Neural cell (in vitro differentiated cells): Measurements from ENCODE around the gene HSF4.

Source experiments
- TF ChIP-seq, protein P1 (sequence below): fragments of 450-650 bp; IDR thresholded peaks from 2 replicates; pipeline ENCODE4 v1.5.1; 2014; ENCODE audit warnings: antibody characterized with exemption, mild to moderate bottlenecking, moderate library complexity; ENCODE audit not compliant: poor library complexity, severe bottlenecking
- TF ChIP-seq, protein P2 (sequence below): IDR thresholded peaks from 2 replicates; pipeline ENCODE4 v1.6.1; 2012; ENCODE audit warnings: borderline replicate concordance

- TF ChIP-seq, protein P1, sequence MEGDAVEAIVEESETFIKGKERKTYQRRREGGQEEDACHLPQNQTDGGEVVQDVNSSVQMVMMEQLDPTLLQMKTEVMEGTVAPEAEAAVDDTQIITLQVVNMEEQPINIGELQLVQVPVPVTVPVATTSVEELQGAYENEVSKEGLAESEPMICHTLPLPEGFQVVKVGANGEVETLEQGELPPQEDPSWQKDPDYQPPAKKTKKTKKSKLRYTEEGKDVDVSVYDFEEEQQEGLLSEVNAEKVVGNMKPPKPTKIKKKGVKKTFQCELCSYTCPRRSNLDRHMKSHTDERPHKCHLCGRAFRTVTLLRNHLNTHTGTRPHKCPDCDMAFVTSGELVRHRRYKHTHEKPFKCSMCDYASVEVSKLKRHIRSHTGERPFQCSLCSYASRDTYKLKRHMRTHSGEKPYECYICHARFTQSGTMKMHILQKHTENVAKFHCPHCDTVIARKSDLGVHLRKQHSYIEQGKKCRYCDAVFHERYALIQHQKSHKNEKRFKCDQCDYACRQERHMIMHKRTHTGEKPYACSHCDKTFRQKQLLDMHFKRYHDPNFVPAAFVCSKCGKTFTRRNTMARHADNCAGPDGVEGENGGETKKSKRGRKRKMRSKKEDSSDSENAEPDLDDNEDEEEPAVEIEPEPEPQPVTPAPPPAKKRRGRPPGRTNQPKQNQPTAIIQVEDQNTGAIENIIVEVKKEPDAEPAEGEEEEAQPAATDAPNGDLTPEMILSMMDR, result no peak
- TF ChIP-seq, protein P2, sequence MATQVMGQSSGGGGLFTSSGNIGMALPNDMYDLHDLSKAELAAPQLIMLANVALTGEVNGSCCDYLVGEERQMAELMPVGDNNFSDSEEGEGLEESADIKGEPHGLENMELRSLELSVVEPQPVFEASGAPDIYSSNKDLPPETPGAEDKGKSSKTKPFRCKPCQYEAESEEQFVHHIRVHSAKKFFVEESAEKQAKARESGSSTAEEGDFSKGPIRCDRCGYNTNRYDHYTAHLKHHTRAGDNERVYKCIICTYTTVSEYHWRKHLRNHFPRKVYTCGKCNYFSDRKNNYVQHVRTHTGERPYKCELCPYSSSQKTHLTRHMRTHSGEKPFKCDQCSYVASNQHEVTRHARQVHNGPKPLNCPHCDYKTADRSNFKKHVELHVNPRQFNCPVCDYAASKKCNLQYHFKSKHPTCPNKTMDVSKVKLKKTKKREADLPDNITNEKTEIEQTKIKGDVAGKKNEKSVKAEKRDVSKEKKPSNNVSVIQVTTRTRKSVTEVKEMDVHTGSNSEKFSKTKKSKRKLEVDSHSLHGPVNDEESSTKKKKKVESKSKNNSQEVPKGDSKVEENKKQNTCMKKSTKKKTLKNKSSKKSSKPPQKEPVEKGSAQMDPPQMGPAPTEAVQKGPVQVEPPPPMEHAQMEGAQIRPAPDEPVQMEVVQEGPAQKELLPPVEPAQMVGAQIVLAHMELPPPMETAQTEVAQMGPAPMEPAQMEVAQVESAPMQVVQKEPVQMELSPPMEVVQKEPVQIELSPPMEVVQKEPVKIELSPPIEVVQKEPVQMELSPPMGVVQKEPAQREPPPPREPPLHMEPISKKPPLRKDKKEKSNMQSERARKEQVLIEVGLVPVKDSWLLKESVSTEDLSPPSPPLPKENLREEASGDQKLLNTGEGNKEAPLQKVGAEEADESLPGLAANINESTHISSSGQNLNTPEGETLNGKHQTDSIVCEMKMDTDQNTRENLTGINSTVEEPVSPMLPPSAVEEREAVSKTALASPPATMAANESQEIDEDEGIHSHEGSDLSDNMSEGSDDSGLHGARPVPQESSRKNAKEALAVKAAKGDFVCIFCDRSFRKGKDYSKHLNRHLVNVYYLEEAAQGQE, result no peak
These were observed 2.1 kb downstream of the HSF4 start for GRCh38 chr16:67166598-67167168.
